ENCODE results near the gene ENTHD1.

DNA sequence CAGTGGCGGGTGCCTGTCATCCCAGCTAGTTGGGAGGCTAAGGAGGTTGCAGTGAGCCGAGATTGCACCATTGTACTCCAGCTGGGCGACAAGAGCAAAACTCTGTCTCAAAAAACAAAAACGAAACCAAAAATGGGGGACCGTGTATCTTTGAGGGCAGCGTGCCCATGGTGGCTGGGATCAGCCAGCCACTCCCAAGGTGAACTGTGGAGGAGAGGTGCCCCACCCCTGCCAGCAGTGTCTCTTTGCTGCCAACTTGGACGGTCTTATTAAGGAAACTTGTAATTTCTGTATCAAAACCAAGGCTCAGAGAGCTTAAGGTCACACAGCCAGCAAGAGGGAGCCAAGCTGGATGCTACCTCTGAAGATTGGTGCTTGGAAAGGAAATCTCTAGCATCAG is 175.4 kb downstream of the ENTHD1 start:
- TF ChIP-seq, protein P1, sequence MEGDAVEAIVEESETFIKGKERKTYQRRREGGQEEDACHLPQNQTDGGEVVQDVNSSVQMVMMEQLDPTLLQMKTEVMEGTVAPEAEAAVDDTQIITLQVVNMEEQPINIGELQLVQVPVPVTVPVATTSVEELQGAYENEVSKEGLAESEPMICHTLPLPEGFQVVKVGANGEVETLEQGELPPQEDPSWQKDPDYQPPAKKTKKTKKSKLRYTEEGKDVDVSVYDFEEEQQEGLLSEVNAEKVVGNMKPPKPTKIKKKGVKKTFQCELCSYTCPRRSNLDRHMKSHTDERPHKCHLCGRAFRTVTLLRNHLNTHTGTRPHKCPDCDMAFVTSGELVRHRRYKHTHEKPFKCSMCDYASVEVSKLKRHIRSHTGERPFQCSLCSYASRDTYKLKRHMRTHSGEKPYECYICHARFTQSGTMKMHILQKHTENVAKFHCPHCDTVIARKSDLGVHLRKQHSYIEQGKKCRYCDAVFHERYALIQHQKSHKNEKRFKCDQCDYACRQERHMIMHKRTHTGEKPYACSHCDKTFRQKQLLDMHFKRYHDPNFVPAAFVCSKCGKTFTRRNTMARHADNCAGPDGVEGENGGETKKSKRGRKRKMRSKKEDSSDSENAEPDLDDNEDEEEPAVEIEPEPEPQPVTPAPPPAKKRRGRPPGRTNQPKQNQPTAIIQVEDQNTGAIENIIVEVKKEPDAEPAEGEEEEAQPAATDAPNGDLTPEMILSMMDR (IDR thresholded peaks at IDR 0.05), result no peak
- no peak for TF ChIP-seq POLR2AphosphoS5 (IDR thresholded peaks at IDR 0.05)

Data from esophagus muscularis mucosa (tissue), 3 donors.